GM12874 (cell line): Measurements from ENCODE around the gene PRTG.

ENCODE experiments used
- TF ChIP-seq, protein P1 (sequence below): IDR thresholded peaks from 2 replicates; pipeline ENCODE4 v1.5.1; 2011; ENCODE audit warnings: low read depth, mild to moderate bottlenecking, control low read depth, low read length, moderate library complexity; ENCODE audit not compliant: insufficient read depth

The PRTG gene

DNA sequence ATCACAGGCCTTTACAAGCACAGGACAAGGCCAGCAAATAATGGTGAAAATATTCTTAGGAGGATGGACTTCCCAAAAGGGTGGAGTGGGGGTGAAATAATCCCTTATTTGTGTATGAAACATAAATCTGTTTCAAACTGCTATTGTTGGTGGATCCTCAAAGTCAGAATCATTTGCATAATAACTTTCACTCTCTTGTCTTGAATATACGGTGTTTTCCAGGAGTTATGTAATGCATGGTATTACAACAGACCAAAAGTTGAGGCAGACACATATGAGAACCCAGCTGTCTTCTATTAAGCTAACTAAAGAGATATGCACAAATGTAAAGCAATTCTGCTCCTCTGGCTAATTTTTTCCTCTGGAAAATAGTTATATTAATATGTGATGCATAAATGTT, 57.7 kb downstream of the PRTG start:
- TF ChIP-seq, protein P1, sequence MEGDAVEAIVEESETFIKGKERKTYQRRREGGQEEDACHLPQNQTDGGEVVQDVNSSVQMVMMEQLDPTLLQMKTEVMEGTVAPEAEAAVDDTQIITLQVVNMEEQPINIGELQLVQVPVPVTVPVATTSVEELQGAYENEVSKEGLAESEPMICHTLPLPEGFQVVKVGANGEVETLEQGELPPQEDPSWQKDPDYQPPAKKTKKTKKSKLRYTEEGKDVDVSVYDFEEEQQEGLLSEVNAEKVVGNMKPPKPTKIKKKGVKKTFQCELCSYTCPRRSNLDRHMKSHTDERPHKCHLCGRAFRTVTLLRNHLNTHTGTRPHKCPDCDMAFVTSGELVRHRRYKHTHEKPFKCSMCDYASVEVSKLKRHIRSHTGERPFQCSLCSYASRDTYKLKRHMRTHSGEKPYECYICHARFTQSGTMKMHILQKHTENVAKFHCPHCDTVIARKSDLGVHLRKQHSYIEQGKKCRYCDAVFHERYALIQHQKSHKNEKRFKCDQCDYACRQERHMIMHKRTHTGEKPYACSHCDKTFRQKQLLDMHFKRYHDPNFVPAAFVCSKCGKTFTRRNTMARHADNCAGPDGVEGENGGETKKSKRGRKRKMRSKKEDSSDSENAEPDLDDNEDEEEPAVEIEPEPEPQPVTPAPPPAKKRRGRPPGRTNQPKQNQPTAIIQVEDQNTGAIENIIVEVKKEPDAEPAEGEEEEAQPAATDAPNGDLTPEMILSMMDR: no peak

DNA sequence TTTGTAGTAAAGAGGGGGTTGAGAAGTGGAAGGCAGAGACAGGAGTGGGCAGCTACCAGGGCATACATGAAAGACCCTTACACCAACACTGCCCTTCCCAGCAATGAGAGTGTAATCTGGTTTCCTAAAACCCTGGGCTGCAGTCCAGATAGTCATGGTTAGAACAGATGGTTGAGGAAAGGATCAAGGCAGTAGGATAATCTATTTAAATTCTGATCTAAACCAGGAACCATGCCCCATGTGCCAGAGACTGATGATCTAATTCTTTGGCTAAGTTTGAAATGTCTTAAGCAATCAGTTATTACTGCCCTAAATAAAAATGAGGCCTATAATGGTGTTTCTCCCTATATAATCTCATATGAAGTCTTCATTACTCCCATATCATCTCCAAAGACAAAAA, 59.6 kb downstream of the PRTG start:
- TF ChIP-seq, protein P1: no peak

DNA sequence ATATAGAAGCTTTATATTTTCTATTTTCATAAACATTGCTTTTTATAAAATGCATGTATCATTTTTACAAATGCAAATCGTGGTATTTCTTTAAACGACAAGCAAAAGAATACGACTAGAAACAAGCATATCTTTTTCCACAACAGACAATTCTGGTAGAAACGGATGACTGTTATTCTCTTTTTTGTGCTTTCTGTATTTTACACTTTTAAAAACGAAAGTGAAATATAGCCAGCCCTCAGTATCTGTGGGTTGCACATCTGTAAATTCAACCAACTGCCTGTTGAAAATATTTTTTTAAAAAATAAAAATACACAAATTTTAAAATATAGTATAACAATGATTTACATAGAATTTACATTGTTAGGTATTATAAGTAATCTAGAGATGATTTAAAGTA, 61.3 kb downstream of the PRTG start:
- TF ChIP-seq, protein P1: no peak

DNA sequence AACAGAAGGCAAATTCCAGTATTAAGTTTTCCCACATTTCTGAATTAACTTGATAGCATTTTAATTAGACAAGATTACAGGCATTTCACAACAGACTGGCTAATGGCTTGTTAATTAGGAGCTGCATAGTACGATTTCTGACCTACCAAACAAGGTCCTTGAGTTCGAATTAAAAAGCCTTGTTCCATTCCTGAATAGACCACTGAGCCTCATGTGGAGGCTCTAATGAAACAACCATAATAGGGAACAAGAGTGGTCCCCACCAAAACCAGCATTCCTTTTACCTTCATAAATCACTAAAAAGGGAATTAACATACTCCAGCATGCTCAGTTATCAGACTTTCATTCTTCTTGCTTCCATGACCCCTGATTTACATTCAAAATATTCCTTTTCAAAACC, 66.4 kb downstream of the PRTG start:
- TF ChIP-seq, protein P1: no peak

DNA sequence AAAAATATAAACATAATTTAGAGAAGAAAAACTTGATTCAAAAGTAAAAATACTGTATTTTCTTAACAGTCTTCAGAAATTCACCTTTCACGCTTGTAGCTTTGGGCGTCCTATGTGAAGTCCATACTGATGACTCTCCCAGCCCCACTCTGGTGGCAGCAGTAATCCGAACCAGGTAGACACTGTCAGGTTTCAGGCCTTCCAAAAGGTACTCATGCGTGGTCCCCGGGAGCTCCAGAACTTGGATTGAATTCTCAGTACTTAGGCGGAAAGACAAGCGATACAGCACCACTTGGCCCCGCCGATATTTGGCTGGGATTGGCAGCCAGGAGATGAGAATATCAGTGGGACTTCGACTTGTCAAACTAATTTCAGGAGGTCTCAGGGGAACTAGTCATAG, 69.7 kb downstream of the PRTG start:
- TF ChIP-seq, protein P1: no peak

DNA sequence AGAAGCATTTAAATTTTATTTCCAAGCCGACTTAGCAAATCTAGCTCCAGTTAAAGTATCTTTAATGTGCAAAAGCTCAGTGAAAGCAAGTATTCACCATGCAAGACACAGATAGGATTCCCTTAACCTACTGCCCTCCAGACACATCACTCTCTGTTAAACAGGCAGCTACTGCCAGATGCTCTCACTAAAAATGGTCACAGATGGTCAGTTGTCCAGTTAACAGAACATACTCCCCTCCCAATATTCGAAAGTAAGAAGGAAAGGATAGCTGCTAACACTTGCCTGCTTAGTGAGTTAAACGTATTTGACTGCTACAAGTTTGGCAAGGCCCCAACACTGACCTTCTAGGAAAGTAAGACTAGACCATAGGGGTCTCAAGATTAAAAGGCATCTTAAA, 73.7 kb downstream of the PRTG start:
- TF ChIP-seq, protein P1: no peak

DNA sequence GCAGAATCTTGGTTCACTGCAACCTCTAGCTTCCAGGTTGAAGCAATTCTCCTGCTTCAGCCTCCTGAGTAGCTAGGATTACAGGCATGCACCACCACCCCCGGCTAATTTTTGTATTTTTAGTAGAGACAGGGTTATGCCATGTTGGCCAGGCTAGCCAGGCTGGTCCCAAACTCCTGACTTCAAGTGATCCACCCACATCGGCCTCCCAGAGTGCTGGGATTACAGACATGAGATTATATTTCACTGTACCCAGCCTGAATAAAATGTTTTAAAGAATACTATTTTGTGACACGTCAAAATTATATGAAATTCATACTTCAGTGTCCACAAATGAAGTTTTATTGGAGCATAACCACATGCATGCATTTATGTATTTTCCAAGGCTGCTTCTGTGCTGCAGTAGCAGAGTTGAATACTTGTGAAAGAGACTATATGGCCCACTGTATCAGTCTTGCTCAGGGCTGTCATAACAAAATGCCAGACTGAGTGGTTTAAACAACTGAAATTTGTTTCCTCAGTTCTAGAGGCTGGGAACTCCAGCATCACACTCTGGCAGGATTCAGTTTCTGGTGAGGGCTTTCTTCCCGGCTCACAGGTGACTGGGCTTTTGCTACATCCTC, 77.2 kb downstream of the PRTG start:
- TF ChIP-seq, protein P1: no peak

DNA sequence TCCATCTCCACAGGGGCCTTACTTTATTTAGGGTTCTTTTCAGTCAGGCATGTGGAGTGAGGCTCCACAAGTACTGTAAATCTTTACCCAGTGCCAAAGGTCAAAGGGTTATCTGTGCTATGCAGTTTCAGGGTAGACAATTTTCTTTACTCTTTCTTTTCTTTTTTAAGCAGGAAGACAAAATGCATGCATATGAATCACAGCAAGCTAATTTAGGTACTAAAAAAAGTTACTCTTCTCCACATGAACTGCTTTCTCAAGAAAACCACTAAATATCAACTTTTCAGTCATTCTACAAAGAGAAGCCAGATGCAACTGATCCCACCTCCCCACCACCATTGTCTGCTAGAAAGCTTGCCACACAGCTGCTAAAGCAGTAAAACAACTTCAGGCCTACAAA, 81.5 kb downstream of the PRTG start:
- TF ChIP-seq, protein P1: no peak
